Right lobe of liver (tissue), 6 donors: ENCODE results near the gene DLG5. TPM values are rescaled to one million over a fixed set of nuclear protein-coding genes. Genes with fewer than 3 reads are reported as not detected.

ENCODE experiments used
- ATAC-seq, 4 donors: fragments of 200-7000 bp; cut with Tn5 transposase; one replicate each; pipeline ENCODE4 v1.9.1; 2020; ENCODE audit warnings: mild to moderate bottlenecking in 4 of 4, moderate library complexity in 4 of 4
- DNase-seq, 3 donors: peaks; one replicate each; pipeline ENCODE4 v3.0.0-alpha.2; 2020
- H3K27ac ChIP-seq, 3 donors: fragments of 200-600 bp; one replicate each; pipeline ENCODE4 v1.8.0; 2022
- H3K27me3 ChIP-seq, 2 donors: fragments of 200-600 bp; one replicate each; pipeline ENCODE4 v1.8.0; 2022
- H3K36me3 ChIP-seq, 4 donors: fragments of 200-600 bp; sonication (generic) in 1 of 4; one replicate each; pipeline versions ENCODE4 v1.5.1 to v1.8.0; 2017 to 2022; ENCODE audit warnings: control low read depth in 1 of 4
- H3K4me1 ChIP-seq, 4 donors: fragments of 200-600 bp; sonication (generic) in 1 of 4; one replicate each; pipeline versions ENCODE4 v1.5.1 to v1.8.0; 2017 to 2022; ENCODE audit warnings: control low read depth in 1 of 4
- H3K4me3 ChIP-seq, 3 donors: fragments of 200-600 bp; one replicate each; pipeline ENCODE4 v1.8.0; 2022
- H3K9me3 ChIP-seq, 4 donors: fragments of 200-600 bp; sonication (generic) in 1 of 4; one replicate each; pipeline versions ENCODE4 v1.5.1 to v1.8.0; 2017 to 2022; ENCODE audit warnings: control low read depth in 1 of 4
- CTCF ChIP-seq, 4 donors: fragments of 200-600 bp in 3 of 4; fragments of 450-650 bp in 1 of 4; IDR thresholded peaks; one replicate each; pipeline versions ENCODE4 v1.5.1 to v1.8.0; 2016 to 2022; ENCODE audit warnings: antibody characterized with exemption in 4 of 4, mild to moderate bottlenecking in 2 of 4
- POLR2A ChIP-seq: fragments of 450-650 bp; IDR thresholded peaks from one replicate; pipeline ENCODE4 v1.6.1; 2017; ENCODE audit warnings: antibody characterized with exemption, mild to moderate bottlenecking
- WGBS: methylation state at CpG from one replicate; pipeline ENCODE4 v1.1.6; 2018; ENCODE audit warnings: low coverage, low lambda C conversion rate; ENCODE audit not compliant: insufficient coverage; ENCODE audit errors: missing lambda C conversion rate; 5-methylcytosine and 5-hydroxymethylcytosine counted together
- intact Hi-C, 2 donors: fragments of 100-400 bp; cut with DNase I; formaldehyde crosslinking; loops; one replicate each; pipeline versions ENCODE4 v1.11.2 to v1.14.1; 2022
- total RNA-seq, 6 experiments: library from RNA; depleted of rRNA in 2 of 6; stranded (reverse); fragments of >200 nt in 2 of 6; fragmentation: NEBNext Ultra II Directional in 3 of 6; extraction: Animal tissue kit (Norgen Biotek cat#: 25700) in 3 of 6; gene quantifications; one replicate each; pipeline versions ENCODE4 v1.1.0 to v1.2.4, GENCODE V29; 2016 to 2023
- donor health status: DM: no; HTN: yes; CAD: no.
- donor health status: DM: no; HTN: no; CAD: no.
- donor health status: DM: no; HTN: no; CAD: no.
- donor health status: DM: no; HTN: yes; CAD: no.
- donor health status: DM: no; HTN: yes; CAD: no.

The DLG5 gene
- total RNA-seq, 6 experiments from 2014 or later = 5.6 to 8.8 (median 7.6) TPM

DNA sequence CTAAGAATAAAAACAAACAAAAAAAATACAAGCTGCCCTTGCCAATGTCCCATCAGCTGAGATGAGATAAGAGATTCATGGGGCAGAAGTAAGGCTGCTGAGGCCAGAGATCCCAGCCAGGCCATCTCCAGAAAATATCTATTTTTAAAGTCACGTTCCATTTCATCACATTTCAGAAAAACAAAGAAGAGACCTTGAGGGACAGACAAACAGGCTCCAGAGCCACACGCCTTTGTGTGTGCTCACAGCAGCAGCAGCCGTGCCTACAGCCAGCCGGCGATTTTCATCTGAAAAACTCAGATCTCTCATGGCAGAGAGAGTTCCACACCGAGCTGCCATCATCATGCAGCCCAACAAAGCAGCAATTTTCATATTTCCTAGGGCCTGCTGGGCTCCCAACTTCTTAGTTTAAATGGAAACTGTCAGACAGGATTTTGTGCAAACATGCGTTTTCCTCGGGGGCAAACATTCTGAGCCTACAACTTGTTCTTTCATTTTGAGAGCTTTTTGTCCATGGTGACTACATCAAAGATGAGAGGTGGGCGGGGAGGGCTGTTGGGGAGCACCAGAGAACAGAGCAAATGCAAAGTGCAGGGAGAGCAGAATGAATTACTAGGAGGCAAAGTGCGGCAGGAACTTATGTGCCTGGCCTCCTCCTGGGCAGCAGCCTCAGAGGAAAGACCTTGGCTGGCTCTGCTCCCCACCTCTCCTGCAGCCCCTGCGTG, 38.8 kb downstream of the DLG5 start:
- Histone ChIP-seq H3K9me3 (no peaks in the 10 kb centered on the region), H3K4me3 (no peak overlapping the region), H3K36me3 (no peaks in the 10 kb centered on the region), H3K4me1 (peaks cover 0 to 41% (median 11%) of the 10 kb centered on the region in 4 donors), H3K27me3 (no peaks in the 10 kb centered on the region), H3K27ac (peak overlapping the region in 2 of 3 donors; percentile 52 to 70)
- DNase-seq (no peak), ATAC-seq (peak; percentile 75 to 80 (median 76))
- no peak for TF ChIP-seq POLR2A
- TF ChIP-seq CTCF (IDR thresholded peaks at IDR 0.05) = no peak
- 22% methylated on average over 10 of the region's 11 CpGs for WGBS
- intact Hi-C loops = no loop called here

GRCh38 chr10:77886795-77887355, 39.7 kb downstream of the DLG5 start:
- intact Hi-C loops = no loop called here
- no peaks in the 10 kb centered on the region for H3K27me3 ChIP-seq
- H3K36me3 ChIP-seq = no peaks in the 10 kb centered on the region
- no peak for TF ChIP-seq POLR2A
- TF ChIP-seq CTCF (IDR thresholded peaks at IDR 0.05) = no peak
- DNase-seq = no peak
- H3K4me1 ChIP-seq = peaks cover 0 to 33% (median 7%) of the 10 kb centered on the region in 4 donors
- WGBS = 76% methylated on average over 4 of the region's 4 CpGs
- H3K4me3 ChIP-seq = no peak overlapping the region
- peak overlapping the region in 2 of 3 donors; percentile 18 to 70 for H3K27ac ChIP-seq
- ATAC-seq = no peak
- H3K9me3 ChIP-seq = no peaks in the 10 kb centered on the region

- peaks cover 0 to 27% (median 7%) of the 10 kb centered on the region in 4 donors for H3K4me1 ChIP-seq
- 90% methylated on average over 2 of the region's 7 CpGs for WGBS
- TF ChIP-seq CTCF (IDR thresholded peaks at IDR 0.05) (no peak), POLR2A (no peak)
Measured at GRCh38 chr10:77884181-77884580, 42.4 kb downstream of the DLG5 start.

GRCh38 chr10:77881636-77882035, 44.9 kb downstream of the DLG5 start:
- DNase-seq (no peak), ATAC-seq (peak in 3 of 4 donors; percentile 15 to 62 (median 54))
- H3K27ac ChIP-seq = no peak overlapping the region
- no peaks in the 10 kb centered on the region for H3K9me3 ChIP-seq
- intact Hi-C loops = no loop called here
- no peak overlapping the region for H3K4me3 ChIP-seq
- H3K27me3 ChIP-seq = no peaks in the 10 kb centered on the region
- no peak for TF ChIP-seq POLR2A
- no peak for TF ChIP-seq CTCF (IDR thresholded peaks at IDR 0.05)
- no peaks in the 10 kb centered on the region for H3K36me3 ChIP-seq
- peaks cover 0 to 3% (median 0%) of the 10 kb centered on the region in 4 donors for H3K4me1 ChIP-seq
- WGBS = no CpG with 5 or more reads among the region's 4 CpGs

More at GRCh38 chr10:77884181-77884580, 42.4 kb downstream of the DLG5 start:
- Histone ChIP-seq H3K4me3 (no peak overlapping the region), H3K36me3 (no peaks in the 10 kb centered on the region), H3K27me3 (no peaks in the 10 kb centered on the region), H3K27ac (no peak overlapping the region), H3K9me3 (no peaks in the 10 kb centered on the region)
- intact Hi-C loops = no loop called here
- ATAC-seq = no peak
- no peak for DNase-seq
